Hepatic stellate cell (primary cell): ENCODE results near the gene RPL41.
"Not testable (repeated sequence)": the region's sequence is repeated elsewhere in the genome, so short reads cannot be mapped to it uniquely, and the experiment has no call there.

Experiments
- DNase-seq: peaks from one replicate; pipeline ENCODE4 v3.0.0; 2011; ENCODE audit warnings: low spot score

RPL41 gene

DNA sequence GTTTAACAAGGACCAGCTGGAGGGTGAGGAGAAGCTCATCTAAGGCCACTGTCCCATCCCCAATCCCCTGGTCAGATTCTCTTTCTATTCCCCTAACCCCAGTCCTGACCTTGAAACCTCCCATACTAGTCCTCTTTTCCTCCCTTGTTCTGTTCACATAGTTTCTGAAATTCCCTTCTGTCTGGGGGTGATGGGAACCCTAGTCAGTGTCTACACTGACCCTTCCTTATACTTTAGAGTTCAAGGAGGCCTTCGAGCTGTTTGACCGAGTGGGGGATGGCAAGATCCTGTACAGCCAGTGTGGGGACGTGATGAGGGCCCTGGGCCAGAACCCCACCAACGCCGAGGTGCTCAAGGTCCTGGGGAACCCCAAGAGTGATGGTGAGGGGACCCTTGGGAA, 38.4 kb downstream of the RPL41 start:
- no peak for DNase-seq

DNA sequence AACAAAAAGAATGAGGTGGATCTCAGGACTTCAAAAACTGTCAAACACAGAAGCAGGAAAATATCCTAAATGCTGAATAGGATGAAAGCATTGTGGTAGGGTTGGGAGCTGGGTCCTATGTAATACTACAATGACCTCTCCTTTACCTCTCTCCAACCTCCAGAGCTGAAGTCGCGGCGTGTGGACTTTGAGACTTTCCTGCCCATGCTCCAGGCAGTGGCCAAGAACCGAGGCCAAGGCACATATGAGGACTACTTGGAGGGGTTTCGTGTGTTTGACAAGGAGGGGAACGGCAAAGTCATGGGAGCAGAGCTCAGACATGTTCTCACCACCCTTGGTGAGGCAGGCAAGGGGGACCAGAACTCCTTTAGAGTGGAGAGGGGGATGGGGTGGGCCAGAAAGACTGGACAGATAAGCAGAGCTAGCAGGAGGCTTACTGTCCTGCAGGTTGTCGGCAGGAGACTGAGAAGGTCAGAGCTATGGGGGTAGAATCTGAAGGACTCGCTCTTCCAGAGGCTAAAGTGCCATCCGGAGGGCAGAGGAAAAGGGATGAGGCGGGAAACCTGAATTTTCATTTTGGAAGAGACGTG, 38.9 kb downstream of the RPL41 start:
- DNase-seq, result no peak

GRCh38 chr12:56156464-56157200, 40.2 kb downstream of the RPL41 start:
- DNase-seq, result not testable (repeated sequence)

GRCh38 chr12:56157201-56158028, 41.0 kb downstream of the RPL41 start:
- peak; percentile 92 for DNase-seq

DNA sequence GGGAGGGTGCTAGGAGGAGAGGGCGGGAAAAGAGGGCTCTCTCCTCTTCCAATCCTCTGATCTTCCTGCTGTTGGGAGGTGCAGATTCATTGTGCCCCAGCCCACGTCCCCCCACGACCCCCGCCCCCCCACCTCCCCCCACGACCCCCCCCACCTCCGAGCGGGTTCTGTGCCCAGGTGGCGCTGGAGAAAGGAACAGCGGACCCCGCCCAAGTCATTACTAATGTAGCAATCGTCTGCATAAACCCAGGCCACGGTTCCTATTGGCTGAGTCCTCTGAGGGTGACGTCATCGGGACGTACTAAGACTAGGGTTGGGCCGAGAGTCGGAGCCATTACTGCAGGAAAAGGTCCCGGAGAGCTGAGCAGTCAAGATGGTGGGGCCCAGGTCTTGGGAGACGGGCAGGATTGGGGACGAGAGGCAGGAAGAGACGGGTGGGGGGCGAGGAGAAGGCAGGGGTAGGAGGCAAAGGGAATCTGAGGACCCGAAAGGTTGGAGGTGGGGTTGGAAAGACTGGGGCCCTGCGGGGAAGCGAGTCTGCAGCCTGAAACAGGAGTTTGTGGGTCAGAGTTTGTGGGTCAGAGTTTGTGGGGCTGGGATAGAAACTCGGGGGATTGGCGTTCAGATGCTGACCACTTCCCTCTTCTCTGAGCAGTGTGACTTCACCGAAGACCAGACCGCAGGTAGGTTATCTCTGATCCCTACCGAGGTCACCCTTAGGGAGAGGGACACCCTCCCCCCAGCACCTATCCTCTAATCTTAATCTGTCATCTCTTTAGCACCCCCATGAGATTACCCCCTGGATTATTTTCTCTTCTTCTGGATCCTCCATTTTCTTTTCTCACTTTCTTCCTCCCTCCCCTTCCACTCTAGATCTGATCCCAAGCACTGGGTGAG, 41.8 kb downstream of the RPL41 start, which contains the start of gene MYL6:
TSS of gene MYL6 (plus strand) at position 331 of the 897 bp plus-strand sequence. CDS start at position 374, 43 bp downstream.
- DNase-seq, result peak; percentile 97

DNA sequence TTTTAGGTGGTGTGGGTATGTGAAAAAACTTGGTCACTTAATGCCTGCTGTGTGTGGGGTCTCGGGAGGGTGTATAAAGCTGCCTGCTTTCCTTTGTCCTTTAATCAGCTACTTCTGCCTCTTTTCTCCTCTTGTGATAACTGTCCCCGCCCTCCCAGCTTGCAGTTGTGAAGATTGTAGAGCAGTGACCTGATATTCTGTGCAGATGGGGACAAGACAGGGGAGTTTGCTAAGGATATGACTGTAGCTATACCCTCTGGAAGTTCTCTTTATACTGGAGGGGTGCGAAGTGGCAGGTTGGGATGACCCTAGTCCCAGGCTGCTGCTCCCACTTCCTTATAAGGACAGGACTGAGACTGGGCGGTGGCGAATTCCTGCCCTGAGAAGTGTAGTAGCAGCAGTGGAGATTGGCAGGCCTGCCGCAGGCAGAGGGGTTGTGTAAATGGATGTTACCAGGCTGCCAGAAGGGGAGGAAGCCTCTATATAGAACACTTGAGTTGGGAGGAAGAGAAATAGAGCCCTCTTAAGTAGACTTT, 42.6 kb downstream of the RPL41 start:
- peak; percentile 77 for DNase-seq

DNA sequence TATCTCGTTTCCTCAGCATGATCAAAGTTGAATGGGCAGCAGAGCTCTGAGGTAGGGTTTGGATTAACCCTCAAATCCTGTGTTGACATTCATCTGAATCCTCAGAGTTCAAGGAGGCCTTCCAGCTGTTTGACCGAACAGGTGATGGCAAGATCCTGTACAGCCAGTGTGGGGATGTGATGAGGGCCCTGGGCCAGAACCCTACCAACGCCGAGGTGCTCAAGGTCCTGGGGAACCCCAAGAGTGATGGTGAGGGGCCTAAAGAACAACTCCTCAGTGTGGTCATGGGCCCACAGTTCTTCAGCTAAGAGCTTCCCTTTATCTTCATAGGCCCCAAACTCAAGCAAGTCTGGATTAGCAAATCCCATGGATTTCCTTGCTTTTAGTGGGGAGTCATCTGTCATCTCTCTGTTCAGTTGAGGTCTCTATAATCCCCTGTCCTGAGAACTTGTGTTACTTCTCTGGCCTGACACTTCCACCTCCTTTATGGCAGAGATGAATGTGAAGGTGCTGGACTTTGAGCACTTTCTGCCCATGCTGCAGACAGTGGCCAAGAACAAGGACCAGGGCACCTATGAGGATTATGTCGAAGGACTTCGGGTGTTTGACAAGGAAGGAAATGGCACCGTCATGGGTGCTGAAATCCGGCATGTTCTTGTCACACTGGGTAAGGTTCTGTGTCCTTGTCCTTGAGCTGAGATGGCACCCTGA, 43.2 kb downstream of the RPL41 start:
- DNase-seq, result no peak

GRCh38 chr12:56160193-56160763, 43.8 kb downstream of the RPL41 start:
- no peak for DNase-seq

GRCh38 chr12:56160894-56161689, 44.7 kb downstream of the RPL41 start:
- no peak for DNase-seq

GRCh38 chr12:56161690-56162351, 45.4 kb downstream of the RPL41 start:
- DNase-seq, result no peak

DNA sequence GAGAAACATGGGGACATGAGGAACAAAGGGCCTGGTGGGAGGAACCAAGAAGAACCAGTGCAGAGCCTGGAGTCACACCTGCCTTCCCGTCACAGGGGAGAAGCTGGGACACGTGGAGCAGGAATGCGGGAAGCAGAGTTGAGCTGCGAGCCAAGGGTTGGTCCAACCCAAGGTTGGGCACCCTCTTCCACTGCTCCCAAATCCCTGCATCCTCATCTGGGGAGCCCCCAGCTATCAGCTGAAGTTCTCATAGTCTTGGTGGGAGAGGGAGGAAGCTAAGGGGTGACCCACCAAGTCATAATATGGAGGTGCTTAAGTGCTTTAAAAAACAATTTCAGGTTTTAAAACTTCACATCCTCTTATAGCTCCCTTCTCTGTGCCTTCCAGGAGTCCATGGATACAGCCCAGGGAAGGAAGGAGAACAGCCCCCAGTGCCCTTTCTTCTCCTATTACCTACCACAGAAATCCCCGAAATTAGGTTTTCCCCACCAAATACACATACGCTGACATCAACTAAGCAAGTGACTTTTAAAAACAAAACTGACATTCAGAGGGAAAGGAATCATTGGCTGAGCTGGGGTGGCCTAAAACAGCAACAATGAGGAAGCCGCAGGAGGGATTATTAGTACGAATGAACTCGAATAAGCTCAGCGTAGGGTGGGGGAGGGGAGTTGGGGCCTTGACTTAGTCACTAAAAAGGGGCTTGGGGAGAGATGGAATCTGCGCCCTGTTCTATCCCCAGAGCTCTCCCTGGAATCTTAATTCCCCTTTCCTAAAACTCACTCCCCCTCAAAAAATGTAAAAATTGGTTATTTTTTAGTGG, 46.2 kb downstream of the RPL41 start:
- no peak for DNase-seq

- no peak for DNase-seq
Observed at GRCh38 chr12:56163533-56164344, 47.3 kb downstream of the RPL41 start.

DNA sequence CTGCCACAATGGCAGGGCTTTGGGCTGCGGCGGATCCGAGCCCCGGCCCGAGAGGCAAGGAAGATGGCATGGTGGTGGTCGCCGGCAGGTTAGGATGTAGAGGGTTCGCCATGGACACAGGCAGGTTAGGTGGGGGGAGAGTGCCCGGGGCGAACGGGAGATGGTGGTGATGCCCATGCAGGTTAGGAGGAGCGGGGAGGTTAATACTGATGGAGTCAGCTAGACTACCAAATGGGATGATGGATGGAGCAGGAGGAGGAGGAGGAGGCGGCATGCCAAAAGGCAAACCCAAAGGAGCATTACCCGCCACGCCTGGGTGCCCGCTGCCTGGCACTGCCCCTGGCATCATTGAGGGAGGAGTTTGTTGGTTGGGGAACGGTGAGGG, 47.9 kb downstream of the RPL41 start:
- no peak for DNase-seq

DNA sequence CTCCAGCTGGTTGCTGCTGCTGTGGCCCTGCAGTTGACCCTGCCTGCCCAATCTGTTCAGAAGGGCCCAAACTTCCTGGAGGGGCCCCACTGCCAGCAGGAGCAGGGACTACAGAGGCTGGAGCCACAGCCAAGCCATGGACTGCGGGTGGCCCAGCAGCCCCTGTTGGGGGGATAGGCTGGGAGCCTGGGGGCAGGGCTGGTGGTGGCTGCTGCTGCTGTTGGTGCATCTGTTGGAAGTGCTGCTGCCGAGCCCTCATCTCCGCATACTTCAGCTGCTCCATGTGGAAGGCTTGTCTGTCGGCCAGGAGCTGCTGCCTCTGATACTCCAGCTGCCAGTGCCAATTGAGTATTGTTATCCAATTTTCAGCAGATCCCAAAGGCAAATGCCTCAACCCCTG, 48.9 kb downstream of the RPL41 start:
- no peak for DNase-seq
